Measurements from ENCODE around the gene C16orf82.

GRCh38 chr16:27110524-27110896 lies 43.8 kb downstream of the C16orf82 start:
- no peak for TF ChIP-seq GATA3 (IDR thresholded peaks at IDR 0.05; ENCODE audit: low read depth, low read length)
- TF ChIP-seq GATA2 (IDR thresholded peaks at IDR 0.05; ENCODE audit: low read depth, low read length), result no peak

Data from SH-SY5Y (cell line).